ENCODE measurements around the gene CAMKMT. TPM values are rescaled to one million over a fixed set of nuclear protein-coding genes. Genes with fewer than 3 reads are reported as not detected.

The CAMKMT gene
- total RNA-seq, 4 donors from 2014 or later, result 2.6 to 9.5 (median 5.2) TPM

DNA sequence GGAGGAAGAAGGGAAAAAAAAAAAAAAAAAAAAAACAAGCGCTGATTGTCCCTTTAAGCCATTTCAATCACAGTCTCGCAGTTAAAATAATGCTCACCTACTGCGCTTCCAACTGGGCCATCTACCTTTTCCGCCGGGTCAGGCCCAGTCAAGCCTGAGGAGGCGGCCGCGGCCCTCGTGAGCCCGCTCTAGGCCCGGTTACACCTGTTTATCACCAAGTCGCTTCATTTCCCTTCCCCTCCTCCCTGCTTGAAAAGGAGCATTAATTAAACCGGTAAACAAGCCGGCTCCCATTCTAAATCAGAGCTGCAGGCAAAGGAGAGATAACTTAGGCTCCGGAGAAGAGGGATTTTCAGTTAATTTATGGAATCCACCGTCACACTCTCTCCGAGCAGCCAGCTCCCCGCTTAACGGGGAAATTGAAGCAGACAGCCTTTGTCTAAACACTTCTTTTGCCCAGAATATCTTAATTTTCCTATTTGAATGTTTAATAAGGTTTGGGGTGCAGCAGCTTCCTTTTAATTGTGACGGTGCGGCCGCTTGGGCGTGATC is 439.6 kb downstream of the CAMKMT start:
- Histone ChIP-seq H3K36me3 (no peaks in the 10 kb centered on the region), H3K27me3 (peaks cover 55 to 69% (median 69%) of the 10 kb centered on the region in 3 donors), H3K27ac (no peak overlapping the region), H3K9me3 (no peaks in the 10 kb centered on the region), H3K4me3 (peak overlapping the region; percentile 4 to 41 (median 16)), H3K4me1 (peaks cover 0 to 3% of the 10 kb centered on the region in 2 donors)
- no peak for ATAC-seq
- no peak for DNase-seq
- TF ChIP-seq, protein P1, sequence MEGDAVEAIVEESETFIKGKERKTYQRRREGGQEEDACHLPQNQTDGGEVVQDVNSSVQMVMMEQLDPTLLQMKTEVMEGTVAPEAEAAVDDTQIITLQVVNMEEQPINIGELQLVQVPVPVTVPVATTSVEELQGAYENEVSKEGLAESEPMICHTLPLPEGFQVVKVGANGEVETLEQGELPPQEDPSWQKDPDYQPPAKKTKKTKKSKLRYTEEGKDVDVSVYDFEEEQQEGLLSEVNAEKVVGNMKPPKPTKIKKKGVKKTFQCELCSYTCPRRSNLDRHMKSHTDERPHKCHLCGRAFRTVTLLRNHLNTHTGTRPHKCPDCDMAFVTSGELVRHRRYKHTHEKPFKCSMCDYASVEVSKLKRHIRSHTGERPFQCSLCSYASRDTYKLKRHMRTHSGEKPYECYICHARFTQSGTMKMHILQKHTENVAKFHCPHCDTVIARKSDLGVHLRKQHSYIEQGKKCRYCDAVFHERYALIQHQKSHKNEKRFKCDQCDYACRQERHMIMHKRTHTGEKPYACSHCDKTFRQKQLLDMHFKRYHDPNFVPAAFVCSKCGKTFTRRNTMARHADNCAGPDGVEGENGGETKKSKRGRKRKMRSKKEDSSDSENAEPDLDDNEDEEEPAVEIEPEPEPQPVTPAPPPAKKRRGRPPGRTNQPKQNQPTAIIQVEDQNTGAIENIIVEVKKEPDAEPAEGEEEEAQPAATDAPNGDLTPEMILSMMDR (IDR thresholded peaks at IDR 0.05 in 4 of 5, conservative IDR thresholded peaks at IDR 0.05 in 1 of 5), result no peak
- no peak for TF ChIP-seq POLR2A (IDR thresholded peaks at IDR 0.05)
- intact Hi-C loops (cut with DNase I; ENCODE audit: low total_unique reads) (no loop called here), in situ Hi-C loops (cut with MboI; ENCODE audit: low sequenced_read_pairs in 4 of 4) (no loop called here)

DNA sequence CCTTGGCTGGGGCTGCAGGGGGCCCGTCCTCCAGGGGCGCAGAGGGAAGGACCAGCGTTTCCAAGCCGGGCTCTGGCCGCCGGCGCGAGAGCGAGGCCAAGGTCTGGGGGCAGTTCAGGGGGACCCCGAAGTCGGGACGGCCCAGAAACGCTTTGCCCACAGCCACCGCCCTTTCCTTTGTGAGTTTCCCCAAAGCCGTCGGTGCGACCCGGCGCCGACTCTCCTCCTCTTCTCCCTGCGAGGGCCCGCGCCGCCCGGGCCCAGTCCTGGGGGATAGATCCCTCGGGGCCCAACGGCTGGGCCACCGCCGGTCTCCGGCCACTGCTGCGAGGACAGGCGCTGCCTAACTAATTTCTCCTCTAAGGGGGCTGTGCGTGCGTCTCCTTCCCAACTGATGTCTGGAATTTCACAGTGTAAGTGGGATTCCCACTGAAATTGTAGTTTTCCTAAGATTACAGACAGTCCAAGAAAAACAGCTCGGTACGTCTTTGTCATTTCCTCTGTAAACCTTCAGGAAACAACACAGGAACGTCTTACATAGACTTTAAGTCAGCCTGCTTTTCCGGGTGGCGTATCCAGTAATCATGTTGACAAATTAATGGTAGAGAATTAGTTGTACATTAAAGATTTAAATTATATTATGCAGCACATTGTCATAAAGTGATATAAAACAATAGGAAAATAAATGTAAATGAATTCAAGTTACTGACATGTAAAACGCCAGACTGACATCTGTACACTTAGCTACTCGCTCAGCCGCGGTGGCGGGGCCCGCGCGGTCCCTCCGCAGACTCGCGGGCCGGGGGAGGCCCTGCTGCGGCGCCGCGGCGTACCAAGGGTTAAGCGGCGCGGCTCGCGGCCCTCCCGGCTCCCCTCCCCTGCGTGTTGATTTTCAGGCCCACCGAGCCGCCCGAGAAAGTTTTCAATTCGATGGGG is 440.4 kb downstream of the CAMKMT start:
- no peaks in the 10 kb centered on the region for H3K36me3 ChIP-seq
- H3K27ac ChIP-seq, result no peak overlapping the region
- H3K27me3 ChIP-seq, result peaks cover 58 to 76% (median 75%) of the 10 kb centered on the region in 3 donors
- TF ChIP-seq, protein P1 (IDR thresholded peaks at IDR 0.05 in 4 of 5, conservative IDR thresholded peaks at IDR 0.05 in 1 of 5), result no peak
- no peak for TF ChIP-seq POLR2A (IDR thresholded peaks at IDR 0.05)
- in situ Hi-C loops (cut with MboI; ENCODE audit: low sequenced_read_pairs in 4 of 4) (no loop called here), intact Hi-C loops (cut with DNase I; ENCODE audit: low total_unique reads) (no loop called here)
- H3K4me3 ChIP-seq, result peak overlapping the region; percentile 9 to 41 (median 30)
- ATAC-seq (no peak), DNase-seq (no peak)
- no peaks in the 10 kb centered on the region for H3K9me3 ChIP-seq
- H3K4me1 ChIP-seq, result peaks cover 0 to 3% of the 10 kb centered on the region in 2 donors

DNA sequence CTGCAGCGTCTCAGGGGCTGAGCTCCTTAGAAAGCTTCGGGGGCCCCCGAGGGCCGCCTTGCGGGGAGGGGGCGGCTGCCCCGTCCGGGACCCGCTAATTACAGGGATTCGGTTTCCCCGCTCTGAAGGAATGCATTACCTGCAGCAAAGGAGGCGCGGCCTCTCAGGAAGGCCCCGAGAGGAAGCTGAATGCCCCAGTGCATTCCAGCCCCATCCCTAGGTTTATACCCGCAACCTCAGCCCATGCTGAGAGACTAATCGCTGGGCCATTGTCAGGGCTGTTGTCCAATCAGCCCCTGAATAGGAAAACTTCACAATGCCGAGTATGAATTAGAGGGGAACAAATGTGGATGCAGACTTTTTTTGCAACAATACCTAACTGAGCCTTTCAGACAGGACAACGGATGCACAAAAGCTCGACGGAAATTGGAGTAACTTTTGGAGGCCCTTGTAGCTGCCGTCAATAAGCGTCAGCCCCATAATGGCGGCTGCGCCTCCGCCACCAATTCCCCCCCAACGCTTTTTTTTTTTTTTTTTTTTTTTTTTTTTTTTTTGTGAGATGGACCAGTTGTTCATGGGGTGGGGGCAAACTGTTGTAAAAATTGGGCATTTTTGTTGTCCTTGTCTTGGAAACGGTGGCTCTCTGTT is 441.2 kb downstream of the CAMKMT start:
- H3K36me3 ChIP-seq, result no peaks in the 10 kb centered on the region
- in situ Hi-C loops (cut with MboI; ENCODE audit: low sequenced_read_pairs in 4 of 4), result no loop called here
- no peak overlapping the region for H3K27ac ChIP-seq
- TF ChIP-seq, protein P1 (IDR thresholded peaks at IDR 0.05 in 4 of 5, conservative IDR thresholded peaks at IDR 0.05 in 1 of 5), result no peak
- no peak for TF ChIP-seq POLR2A (IDR thresholded peaks at IDR 0.05)
- no peak for DNase-seq
- peaks cover 0 to 3% of the 10 kb centered on the region in 2 donors for H3K4me1 ChIP-seq
- H3K9me3 ChIP-seq, result no peaks in the 10 kb centered on the region
- intact Hi-C loops (cut with DNase I; ENCODE audit: low total_unique reads), result no loop called here
- peaks cover 66 to 83% (median 82%) of the 10 kb centered on the region in 3 donors for H3K27me3 ChIP-seq
- ATAC-seq, result no peak
- H3K4me3 ChIP-seq, result peak overlapping the region in 3 of 4 donors; percentile 14 to 41 (median 37)

DNA sequence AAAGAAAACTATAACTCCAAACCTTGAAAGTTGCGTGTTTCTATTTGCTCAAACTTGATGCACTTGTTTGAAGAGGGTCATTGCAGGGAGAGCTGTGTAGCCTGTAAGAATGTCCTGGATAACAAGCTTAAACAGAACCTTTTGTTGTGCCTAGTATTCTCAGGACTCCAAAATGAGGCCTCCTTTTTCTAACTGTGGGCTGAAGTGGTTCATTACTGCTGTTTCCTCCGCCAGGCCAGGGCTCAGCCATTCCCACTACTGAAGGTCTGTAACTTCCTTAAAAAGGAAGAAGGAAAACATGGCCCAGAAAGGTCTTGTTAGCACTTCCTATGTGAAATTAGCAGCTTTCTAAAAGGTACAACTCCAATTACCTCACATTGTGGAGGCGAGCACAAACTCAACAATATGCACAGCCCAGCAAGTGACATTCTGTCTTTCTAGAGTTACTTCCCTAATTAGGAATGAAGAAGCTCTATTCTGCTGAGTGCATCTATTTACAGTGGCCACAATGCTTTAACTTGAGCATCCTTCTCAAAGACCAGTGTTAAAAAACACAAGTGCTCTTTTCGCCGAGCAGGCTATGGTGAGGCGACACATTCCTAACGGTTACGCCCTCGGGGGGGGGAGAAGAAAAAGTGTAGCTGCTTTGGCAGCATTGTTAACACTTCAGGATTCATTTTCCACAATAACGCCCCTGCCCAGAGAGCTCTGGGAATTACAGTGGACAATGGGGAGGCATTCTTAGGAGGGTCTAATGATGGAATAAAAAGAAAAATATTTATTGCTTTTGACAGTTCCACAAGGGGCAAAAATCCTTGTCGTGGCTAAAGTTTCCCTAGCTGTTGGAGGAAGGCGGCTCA is 442.9 kb downstream of the CAMKMT start:
- in situ Hi-C loops (cut with MboI; ENCODE audit: low sequenced_read_pairs in 4 of 4), result no loop called here
- Histone ChIP-seq H3K27ac (no peak overlapping the region), H3K4me3 (no peak overlapping the region), H3K27me3 (peaks cover 64 to 87% (median 85%) of the 10 kb centered on the region in 3 donors), H3K9me3 (no peaks in the 10 kb centered on the region), H3K4me1 (peaks cover 0 to 3% of the 10 kb centered on the region in 2 donors), H3K36me3 (no peaks in the 10 kb centered on the region)
- no peak for DNase-seq
- ATAC-seq, result no peak
- TF ChIP-seq, protein P1 (IDR thresholded peaks at IDR 0.05 in 4 of 5, conservative IDR thresholded peaks at IDR 0.05 in 1 of 5), result no peak
- no peak for TF ChIP-seq POLR2A (IDR thresholded peaks at IDR 0.05)
- intact Hi-C loops (cut with DNase I; ENCODE audit: low total_unique reads), result no loop called here

All from gastrocnemius medialis (tissue), 4 donors.